ENCODE data around the gene REC8. TPM values are rescaled to one million over a fixed set of nuclear protein-coding genes. Genes with fewer than 3 reads are reported as not detected.

REC8 gene
- total RNA-seq, 1 donor from 2014 or later: 9.6 TPM

DNA sequence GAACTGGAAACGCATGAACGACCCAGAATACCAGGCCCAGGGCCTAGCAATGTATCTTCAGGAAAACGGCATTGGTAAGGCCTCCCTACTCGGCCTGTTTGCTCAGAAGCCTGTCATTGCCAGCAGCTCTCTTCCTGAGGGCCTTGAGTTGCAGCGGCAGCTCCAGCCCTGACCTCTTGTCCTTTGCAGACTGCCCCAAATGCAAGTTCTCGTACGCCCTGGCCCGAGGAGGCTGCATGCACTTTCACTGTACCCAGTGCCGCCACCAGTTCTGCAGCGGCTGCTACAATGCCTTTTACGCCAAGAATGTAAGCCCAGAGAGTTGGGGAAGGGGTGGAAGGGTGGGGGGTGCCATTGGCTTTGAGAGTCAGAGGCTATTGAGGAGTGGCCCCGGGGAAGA lies 14.5 kb upstream of the REC8 start:
- Histone ChIP-seq H3K4me3 (no peak overlapping the region), H3K27me3 (no peaks in the 10 kb centered on the region), H3K27ac (no peak overlapping the region), H3K4me1 (peaks cover under 1 to 4% of the 10 kb centered on the region in 2 donors), H3K36me3 (peaks cover 43 to 69% of the 10 kb centered on the region in 2 donors), H3K9me3 (no peaks in the 10 kb centered on the region)
- intact Hi-C loops (cut with DNase I): no loop called here
- no peak for DNase-seq (ENCODE audit: low spot score in 2 of 2)
- TF ChIP-seq CTCF (IDR thresholded peaks at IDR 0.05): no peak

GRCh38 chr14:24159777-24160498 lies 11.9 kb upstream of the REC8 start:
- H3K27ac ChIP-seq: peak overlapping the region; percentile 85 to 88
- peaks cover 58 to 65% of the 10 kb centered on the region in 2 donors for H3K36me3 ChIP-seq
- H3K9me3 ChIP-seq: no peaks in the 10 kb centered on the region
- no peak overlapping the region for H3K4me3 ChIP-seq
- DNase-seq (ENCODE audit: low spot score in 2 of 2): peak in 1 of 2 donors; percentile 62
- TF ChIP-seq CTCF (IDR thresholded peaks at IDR 0.05): no peak
- intact Hi-C loops (cut with DNase I): loop anchor here (2.0 kb wide), 1 partner anchor 29 kb away; the partner anchor contains the start of gene IPO4
- H3K4me1 ChIP-seq: peaks cover 9 to 12% of the 10 kb centered on the region in 2 donors
- no peaks in the 10 kb centered on the region for H3K27me3 ChIP-seq

DNA sequence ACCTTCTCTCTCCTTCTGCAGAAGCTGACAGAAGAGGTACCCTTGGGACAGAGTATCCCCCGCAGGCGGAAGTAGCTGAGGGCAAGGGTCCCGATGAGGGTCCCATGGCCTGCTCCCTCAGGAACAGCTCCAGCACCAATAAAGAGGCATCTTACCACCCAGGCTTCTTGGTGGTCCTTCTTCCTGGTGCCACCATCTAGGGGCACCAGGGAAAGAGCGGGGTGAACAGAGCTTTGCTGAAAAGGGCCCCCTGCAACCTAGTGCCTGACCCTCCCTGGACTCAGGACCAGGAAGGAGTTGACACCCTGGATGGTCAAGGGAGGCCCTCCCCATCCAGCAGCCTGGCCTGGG lies 11.4 kb upstream of the REC8 start:
- intact Hi-C loops (cut with DNase I): loop anchor here (2.0 kb wide), 1 partner anchor 28 kb away; the partner anchor contains the start of gene IPO4
- H3K27me3 ChIP-seq: no peaks in the 10 kb centered on the region
- peaks cover 9 to 12% of the 10 kb centered on the region in 2 donors for H3K4me1 ChIP-seq
- H3K27ac ChIP-seq: peak overlapping the region; percentile 85 to 88
- no peak overlapping the region for H3K4me3 ChIP-seq
- no peak for DNase-seq (ENCODE audit: low spot score in 2 of 2)
- no peaks in the 10 kb centered on the region for H3K9me3 ChIP-seq
- TF ChIP-seq CTCF (IDR thresholded peaks at IDR 0.05): no peak
- peaks cover 58 to 65% of the 10 kb centered on the region in 2 donors for H3K36me3 ChIP-seq

DNA sequence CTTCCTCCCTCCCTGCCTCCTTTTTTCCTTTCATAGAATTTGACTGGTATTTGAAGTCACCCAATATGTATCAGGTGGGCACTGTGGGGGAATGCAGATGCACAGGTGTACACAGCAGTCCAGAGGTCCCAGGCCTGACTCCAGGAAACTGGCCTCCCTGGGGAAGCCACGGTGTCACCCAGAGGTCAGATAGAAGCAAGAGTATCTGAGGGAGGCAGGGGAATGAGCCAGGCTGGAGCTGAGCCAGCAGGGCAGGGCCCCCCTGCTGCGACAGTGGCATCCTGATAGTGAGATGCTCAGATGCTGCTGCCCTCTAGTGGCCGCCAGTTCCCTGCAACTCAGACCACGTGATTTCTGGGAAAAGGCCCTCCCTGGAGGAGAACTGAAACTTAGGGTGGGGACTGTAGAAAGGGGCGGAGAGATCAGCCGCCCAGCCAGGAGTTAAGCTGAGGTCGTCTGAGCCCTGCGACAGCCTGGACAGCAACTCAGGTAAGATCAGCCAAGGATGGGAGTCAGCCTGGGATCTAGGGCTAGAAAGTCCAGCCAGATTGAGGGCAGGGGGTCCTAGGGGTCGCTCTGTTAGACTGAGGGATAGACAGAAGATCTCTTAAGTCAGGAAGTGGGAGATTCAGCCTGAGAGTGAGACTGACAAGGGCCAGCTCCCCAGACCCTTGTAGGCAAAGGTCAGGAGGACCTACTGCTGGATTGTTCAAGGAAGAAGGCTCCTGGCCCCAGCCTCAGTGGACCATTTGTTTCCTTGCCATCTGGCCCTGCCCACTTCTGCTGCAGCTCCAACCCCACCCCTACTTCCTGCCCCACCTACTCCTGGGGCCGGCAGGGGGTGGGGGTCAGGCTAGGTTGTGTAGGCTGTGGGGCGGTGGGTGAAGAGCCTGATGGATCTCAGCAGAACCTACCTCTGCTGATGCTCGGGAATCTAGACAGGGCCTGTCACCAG lies 10.8 kb upstream of the REC8 start, which contains the start of gene IRF9:
Gene IRF9, plus strand, starts transcription at position 416 of the 955 bp plus-strand sequence. CDS start 880 bp downstream, outside the sequence.
- intact Hi-C loops (cut with DNase I): loop anchor here (1.0 to 2.0 kb wide), 4 partner anchors 14 to 47 kb away; partner anchors contain the start of genes DCAF11, IPO4, NRL and PSME1

More for the DNA sequence above, 10.8 kb upstream of the REC8 start, which contains the start of gene IRF9:
- no peaks in the 10 kb centered on the region for H3K27me3 ChIP-seq
- no peaks in the 10 kb centered on the region for H3K9me3 ChIP-seq
- peak; percentile 90 to 95 (median 91) for TF ChIP-seq CTCF (IDR thresholded peaks at IDR 0.05)
- DNase-seq (ENCODE audit: low spot score in 2 of 2): peak; percentile 90 to 99
- peak within 1 kb of the TSS; percentile 85 to 88 for H3K27ac ChIP-seq
- peaks cover 9 to 12% of the 10 kb centered on the region in 2 donors for H3K4me1 ChIP-seq
- peaks cover 58 to 65% of the 10 kb centered on the region in 2 donors for H3K36me3 ChIP-seq
- H3K4me3 ChIP-seq: peak within 1 kb of the TSS; percentile 65 to 77
